Esophagus muscularis mucosa (tissue), 4 donors: ENCODE results near the gene EPHA6.

ENCODE experiments used
- EP300 ChIP-seq: sonication (generic); formaldehyde crosslinking; IDR thresholded peaks from one replicate; pipeline ENCODE4 v1.6.1; 2017; ENCODE audit warnings: antibody characterized with exemption
- POLR2A ChIP-seq: fragments of 450-650 bp; IDR thresholded peaks from one replicate; pipeline ENCODE4 v1.6.1; 2017; ENCODE audit warnings: antibody characterized with exemption, moderate library complexity, mild to moderate bottlenecking, low read depth
- POLR2AphosphoS5 ChIP-seq, 2 donors: sonication (generic); formaldehyde crosslinking; IDR thresholded peaks; one replicate each; pipeline ENCODE4 v1.6.1; 2017; ENCODE audit warnings: antibody characterized with exemption in 2 of 2
- TF ChIP-seq, protein P1 (sequence below), 3 experiments: fragments of 200-600 bp in 2 of 3; fragments of 450-650 bp in 1 of 3; sonication (generic) in 2 of 3; IDR thresholded peaks; one replicate each; pipeline ENCODE4 v1.5.1; 2017 to 2019; ENCODE audit warnings: antibody characterized with exemption in 3 of 3, mild to moderate bottlenecking in 2 of 3, moderate library complexity in 1 of 3

DNA sequence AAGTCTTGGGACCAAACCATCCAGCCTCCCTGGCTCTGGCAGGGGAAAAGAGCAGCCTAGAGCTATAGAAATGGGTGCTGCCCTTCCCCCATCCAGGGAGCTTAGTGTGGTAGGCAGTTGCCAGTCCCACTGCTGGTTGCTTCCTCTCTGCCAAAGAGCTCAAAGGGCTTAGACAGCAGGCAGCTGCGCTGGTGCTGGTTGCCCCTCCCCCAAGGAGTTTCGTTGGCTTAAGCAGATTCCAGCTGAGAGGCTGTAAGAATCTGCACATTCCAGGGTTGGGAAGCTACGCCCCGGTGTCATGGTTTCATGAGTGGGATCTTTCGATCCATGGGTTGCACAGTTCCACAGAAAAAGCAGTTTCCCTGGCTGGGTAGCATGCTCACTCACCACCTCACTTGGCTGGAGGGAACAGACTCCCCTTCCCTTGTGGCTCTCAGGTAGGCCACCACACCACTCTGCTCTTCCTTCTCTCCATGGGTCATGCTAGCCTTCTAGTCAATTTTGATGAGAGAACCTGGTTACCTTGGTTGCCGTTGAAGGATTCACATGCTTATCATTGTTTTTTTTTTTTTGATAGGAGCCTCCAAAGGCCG lies 195.1 kb downstream of the EPHA6 start:
- TF ChIP-seq POLR2A (no peak), POLR2AphosphoS5 (IDR thresholded peaks at IDR 0.05) (no peak), EP300 (no peak)
- TF ChIP-seq, protein P1, sequence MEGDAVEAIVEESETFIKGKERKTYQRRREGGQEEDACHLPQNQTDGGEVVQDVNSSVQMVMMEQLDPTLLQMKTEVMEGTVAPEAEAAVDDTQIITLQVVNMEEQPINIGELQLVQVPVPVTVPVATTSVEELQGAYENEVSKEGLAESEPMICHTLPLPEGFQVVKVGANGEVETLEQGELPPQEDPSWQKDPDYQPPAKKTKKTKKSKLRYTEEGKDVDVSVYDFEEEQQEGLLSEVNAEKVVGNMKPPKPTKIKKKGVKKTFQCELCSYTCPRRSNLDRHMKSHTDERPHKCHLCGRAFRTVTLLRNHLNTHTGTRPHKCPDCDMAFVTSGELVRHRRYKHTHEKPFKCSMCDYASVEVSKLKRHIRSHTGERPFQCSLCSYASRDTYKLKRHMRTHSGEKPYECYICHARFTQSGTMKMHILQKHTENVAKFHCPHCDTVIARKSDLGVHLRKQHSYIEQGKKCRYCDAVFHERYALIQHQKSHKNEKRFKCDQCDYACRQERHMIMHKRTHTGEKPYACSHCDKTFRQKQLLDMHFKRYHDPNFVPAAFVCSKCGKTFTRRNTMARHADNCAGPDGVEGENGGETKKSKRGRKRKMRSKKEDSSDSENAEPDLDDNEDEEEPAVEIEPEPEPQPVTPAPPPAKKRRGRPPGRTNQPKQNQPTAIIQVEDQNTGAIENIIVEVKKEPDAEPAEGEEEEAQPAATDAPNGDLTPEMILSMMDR (IDR thresholded peaks at IDR 0.05), result no peak
